Activated B cell treated with CpG ODN at 0.5 μM for 24 hours (primary cell): Measurements from ENCODE around the gene TBCA. TPM values are rescaled to one million over a fixed set of nuclear protein-coding genes. Genes with fewer than 3 reads are reported as not detected.

Source experiments
- ATAC-seq: fragments of 200-7000 bp; cut with Tn5 transposase; one replicate; pipeline ENCODE4 v1.10.0; 2021; ENCODE audit warnings: low read depth, mild to moderate bottlenecking, moderate library complexity
- CTCF ChIA-PET: fragments of 350-600 bp; sonication (Branson Sonifier 250); formaldehyde crosslinking; loops from one replicate; lab custom pipeline; 2021; ENCODE audit warnings: antibody characterized with exemption; lab: Charles Lee
- POLR2A ChIA-PET: fragments of 350-600 bp; sonication (Branson Sonifier 250); formaldehyde crosslinking; loops from one replicate; lab custom pipeline; 2021; ENCODE audit warnings: antibody characterized with exemption; lab: Charles Lee
- DNase-seq: peaks from one replicate; pipeline ENCODE4 v3.0.0; 2022
- H3K27ac Mint-ChIP-seq: one replicate; pipeline ENCODE4 v1.8.0; 2020; ENCODE audit warnings: mixed read lengths
- H3K27me3 Mint-ChIP-seq: one replicate; pipeline ENCODE4 v1.8.0; 2021; ENCODE audit warnings: mixed read lengths
- H3K36me3 Mint-ChIP-seq: one replicate; pipeline ENCODE4 v1.8.0; 2021; ENCODE audit warnings: low read depth, mixed read lengths
- H3K4me1 Mint-ChIP-seq: one replicate; pipeline ENCODE4 v1.8.0; 2021; ENCODE audit warnings: mixed read lengths
- H3K4me3 Mint-ChIP-seq: one replicate; pipeline ENCODE4 v1.8.0; 2020; ENCODE audit warnings: mild to moderate bottlenecking, mixed read lengths
- H3K9me3 Mint-ChIP-seq: one replicate; pipeline ENCODE4 v1.8.0; 2020; ENCODE audit warnings: mixed read lengths
- CTCF ChIP-seq: fragments of 200-600 bp; IDR thresholded peaks from one replicate; pipeline ENCODE4 v1.8.0; 2022; ENCODE audit warnings: antibody characterized with exemption, mild to moderate bottlenecking
- intact Hi-C: fragments of 100-400 bp; cut with micrococcal nuclease; formaldehyde crosslinking; loops from one replicate; pipeline ENCODE4 v1.15.1; 2024
- total RNA-seq: library from RNA; stranded (reverse); gene quantifications from 2 replicates; pipeline ENCODE4 v1.2.3, GENCODE V29; 2022

TBCA gene
- total RNA-seq, 1 donor from 2014 or later, result 113 TPM

- Mint-ChIP-seq H3K4me3 (no peak overlapping the region), H3K27me3 (peaks cover 3% of the 10 kb centered on the region), H3K4me1 (no peaks in the 10 kb centered on the region), H3K36me3 (no peaks in the 10 kb centered on the region), H3K9me3 (peaks cover 3% of the 10 kb centered on the region), H3K27ac (no peak overlapping the region)
- DNase-seq, result no peak
- no peak for TF ChIP-seq CTCF
- CTCF ChIA-PET, result no interaction called here
- no peak for ATAC-seq
- intact Hi-C loops, result no loop called here
- POLR2A ChIA-PET, result no interaction called here
These were observed 105.6 kb downstream of the TBCA start for GRCh38 chr5:77670526-77670925.

GRCh38 chr5:77669677-77670076 lies 106.5 kb downstream of the TBCA start:
- ATAC-seq (no peak), DNase-seq (no peak)
- POLR2A ChIA-PET, result no interaction called here
- CTCF ChIA-PET, result no interaction called here
- Mint-ChIP-seq H3K36me3 (no peaks in the 10 kb centered on the region), H3K4me1 (no peaks in the 10 kb centered on the region), H3K27ac (no peak overlapping the region), H3K27me3 (peaks cover 3% of the 10 kb centered on the region), H3K4me3 (no peak overlapping the region), H3K9me3 (no peaks in the 10 kb centered on the region)
- intact Hi-C loops, result no loop called here
- no peak for TF ChIP-seq CTCF

DNA sequence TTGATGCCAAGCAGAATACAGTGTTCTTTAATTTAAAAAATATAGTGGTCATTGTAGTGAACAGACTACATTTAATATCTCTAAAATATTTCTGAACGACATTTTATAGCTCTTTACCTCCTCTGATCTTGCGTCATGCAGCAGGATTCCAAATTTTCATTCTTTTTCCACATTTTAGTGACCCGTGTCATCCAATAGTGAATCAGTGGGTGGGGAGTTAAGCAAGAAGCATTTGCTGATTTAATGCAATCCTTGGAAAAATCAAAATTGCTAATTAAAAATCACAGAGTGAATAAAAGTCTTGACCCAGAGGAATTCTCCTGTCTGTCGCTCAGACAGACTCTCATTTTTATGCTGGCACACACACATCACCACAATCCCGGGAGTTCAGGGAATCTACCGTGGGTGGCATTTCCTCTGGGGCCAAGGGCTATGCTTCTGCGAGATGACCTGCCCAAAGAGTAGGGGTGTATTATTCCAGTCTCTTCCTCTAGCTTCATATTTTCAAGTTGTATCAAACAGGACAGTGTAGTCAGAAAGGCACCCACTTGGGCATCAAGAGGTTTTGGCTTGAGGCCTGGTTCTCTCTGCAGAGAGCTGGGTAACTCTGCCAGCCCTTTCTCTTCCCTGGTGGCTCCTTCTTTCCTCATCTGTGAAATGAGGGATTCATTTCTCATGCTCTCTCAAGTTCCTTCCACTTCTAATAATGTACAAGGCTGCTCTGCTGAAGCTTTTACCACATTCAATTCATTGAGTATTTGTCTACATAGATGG lies 112.9 kb downstream of the TBCA start:
- no peak for ATAC-seq
- Mint-ChIP-seq H3K27ac (no peak overlapping the region), H3K4me1 (no peaks in the 10 kb centered on the region), H3K4me3 (no peak overlapping the region), H3K9me3 (no peaks in the 10 kb centered on the region), H3K27me3 (peaks cover 9% of the 10 kb centered on the region), H3K36me3 (no peaks in the 10 kb centered on the region)
- no peak for DNase-seq
- ChIA-PET POLR2A (no interaction called here), CTCF (interaction anchor here (1.1 kb wide), 1 partner anchor 606 kb away, joined by 3 read pairs; no protein-coding TSS in a partner anchor)
- no peak for TF ChIP-seq CTCF
- intact Hi-C loops, result no loop called here

DNA sequence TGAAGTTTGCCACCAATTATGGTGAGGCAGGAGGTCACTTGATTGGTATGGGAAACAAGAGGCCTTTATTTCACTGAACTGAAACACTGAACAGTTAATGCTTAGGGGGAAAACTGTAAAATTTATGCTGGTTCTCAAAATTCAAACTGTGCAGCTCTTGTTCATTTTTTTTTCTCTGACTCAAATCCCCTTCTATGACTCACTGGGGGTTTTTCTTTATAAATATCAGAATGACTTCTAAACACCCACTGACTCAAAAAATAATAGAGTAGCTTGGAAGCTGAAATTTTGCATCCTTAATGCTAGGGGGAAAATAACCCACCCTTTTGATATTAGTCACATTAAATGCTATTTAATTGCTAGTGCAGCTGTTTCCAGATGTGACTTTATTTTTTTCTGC lies 113.5 kb downstream of the TBCA start:
- no peak overlapping the region for H3K4me3 Mint-ChIP-seq
- H3K4me1 Mint-ChIP-seq, result no peaks in the 10 kb centered on the region
- intact Hi-C loops, result no loop called here
- no peaks in the 10 kb centered on the region for H3K9me3 Mint-ChIP-seq
- H3K27ac Mint-ChIP-seq, result no peak overlapping the region
- TF ChIP-seq CTCF, result no peak
- ATAC-seq, result no peak
- ChIA-PET CTCF (interaction anchor here (1.1 kb wide), 1 partner anchor 607 kb away, joined by 3 read pairs; no protein-coding TSS in a partner anchor), POLR2A (no interaction called here)
- no peak for DNase-seq
- peaks cover 9% of the 10 kb centered on the region for H3K27me3 Mint-ChIP-seq
- no peaks in the 10 kb centered on the region for H3K36me3 Mint-ChIP-seq

DNA sequence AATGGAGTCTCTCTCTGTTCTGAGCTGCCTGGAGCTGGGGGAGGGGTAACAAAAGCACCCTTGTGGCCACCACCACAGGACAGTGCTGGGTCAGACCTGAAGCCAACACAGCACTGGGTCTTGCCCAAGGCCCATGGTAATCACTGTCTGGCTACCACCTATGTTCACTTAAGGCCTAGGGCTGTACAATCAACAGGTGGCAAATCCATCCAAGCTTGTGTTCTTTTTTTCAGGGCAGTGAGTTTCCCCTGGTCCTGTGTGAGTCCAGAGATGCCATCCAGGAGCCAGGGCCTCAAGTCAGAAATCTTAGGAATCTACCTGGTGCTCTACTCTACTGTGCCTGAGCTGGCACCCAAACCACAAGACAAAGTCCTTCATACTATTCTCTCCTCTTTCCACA lies 117.5 kb downstream of the TBCA start:
- ATAC-seq, result no peak
- TF ChIP-seq CTCF, result no peak
- intact Hi-C loops, result no loop called here
- H3K4me3 Mint-ChIP-seq, result no peak overlapping the region
- peaks cover 22% of the 10 kb centered on the region for H3K27me3 Mint-ChIP-seq
- POLR2A ChIA-PET, result no interaction called here
- no peaks in the 10 kb centered on the region for H3K9me3 Mint-ChIP-seq
- no peaks in the 10 kb centered on the region for H3K36me3 Mint-ChIP-seq
- CTCF ChIA-PET, result no interaction called here
- DNase-seq, result no peak
- no peaks in the 10 kb centered on the region for H3K4me1 Mint-ChIP-seq
- no peak overlapping the region for H3K27ac Mint-ChIP-seq
